Nephron progenitor cell (in vitro differentiated cells): ENCODE data around the gene NPTXR.

Source experiments
- DNase-seq: peaks from one replicate; pipeline ENCODE4 v3.0.0; 2021
- H3K27ac Mint-ChIP-seq: 2 replicates; pipeline ENCODE4 v1.8.0; 2021; ENCODE audit warnings: mild to moderate bottlenecking, moderate library complexity, mixed read lengths
- H3K27me3 Mint-ChIP-seq: 2 replicates; pipeline ENCODE4 v1.8.0; 2021; ENCODE audit warnings: mild to moderate bottlenecking, low read depth, mixed read lengths; ENCODE audit not compliant: poor library complexity
- H3K36me3 Mint-ChIP-seq: 2 replicates; pipeline ENCODE4 v1.8.0; 2021; ENCODE audit warnings: low read depth, mixed read lengths
- H3K4me1 Mint-ChIP-seq: 2 replicates; pipeline ENCODE4 v1.8.0; 2021; ENCODE audit warnings: mixed read lengths
- H3K4me3 Mint-ChIP-seq: 2 replicates; pipeline ENCODE4 v1.8.0; 2021; ENCODE audit warnings: mild to moderate bottlenecking, moderate library complexity, mixed read lengths
- H3K9me3 Mint-ChIP-seq: 2 replicates; pipeline ENCODE4 v1.8.0; 2021; ENCODE audit warnings: mild to moderate bottlenecking, moderate library complexity, mixed read lengths
- CTCF ChIP-seq: fragments of 200-600 bp; sonication (generic); IDR thresholded peaks from 2 replicates; pipeline ENCODE4 v1.5.0; 2021; ENCODE audit warnings: antibody characterized with exemption

Gene NPTXR

DNA sequence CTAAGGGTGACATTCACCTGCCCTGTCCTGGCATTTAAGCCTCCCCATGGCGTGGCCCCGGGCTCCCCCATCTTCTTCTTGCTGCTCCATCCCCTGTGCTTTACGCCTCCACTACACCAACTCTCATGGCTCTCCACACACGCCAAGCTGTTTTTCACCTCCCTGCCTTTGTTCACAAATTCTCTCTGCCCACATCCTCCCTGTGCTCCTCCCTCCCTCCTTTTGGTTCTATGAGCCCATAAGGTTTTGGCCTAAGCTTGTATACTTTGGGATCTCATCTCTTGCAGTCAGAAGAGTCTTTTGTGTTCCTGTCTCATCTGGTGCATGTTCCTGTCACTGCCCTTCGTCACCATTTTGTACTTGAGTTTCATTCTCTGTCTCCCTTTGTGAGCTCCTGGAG, 45.3 kb downstream of the NPTXR start:
- Mint-ChIP-seq H3K36me3 (no peaks in the 10 kb centered on the region), H3K4me1 (peaks cover 8% of the 10 kb centered on the region), H3K27me3 (peaks cover 90% of the 10 kb centered on the region)

GRCh38 chr22:38796262-38796957, 47.4 kb downstream of the NPTXR start:
- no peak for TF ChIP-seq CTCF
- no peak for DNase-seq
- H3K4me3 Mint-ChIP-seq = no peak overlapping the region
- H3K27ac Mint-ChIP-seq = no peak overlapping the region
- peaks cover 10% of the 10 kb centered on the region for H3K9me3 Mint-ChIP-seq
- H3K4me1 Mint-ChIP-seq = peaks cover 12% of the 10 kb centered on the region
- H3K27me3 Mint-ChIP-seq = peaks cover 69% of the 10 kb centered on the region
- H3K36me3 Mint-ChIP-seq = no peaks in the 10 kb centered on the region

More for the DNA sequence above, 45.3 kb downstream of the NPTXR start:
- no peak overlapping the region for H3K27ac Mint-ChIP-seq
- no peak for DNase-seq
- TF ChIP-seq CTCF = no peak
- no peak overlapping the region for H3K4me3 Mint-ChIP-seq
- H3K9me3 Mint-ChIP-seq = peaks cover 10% of the 10 kb centered on the region

GRCh38 chr22:38795569-38795968, 48.3 kb downstream of the NPTXR start:
- peaks cover 12% of the 10 kb centered on the region for H3K4me1 Mint-ChIP-seq
- H3K36me3 Mint-ChIP-seq = no peaks in the 10 kb centered on the region
- no peak for DNase-seq
- no peak for TF ChIP-seq CTCF
- H3K4me3 Mint-ChIP-seq = no peak overlapping the region
- H3K27ac Mint-ChIP-seq = no peak overlapping the region
- H3K9me3 Mint-ChIP-seq = peaks cover 10% of the 10 kb centered on the region
- H3K27me3 Mint-ChIP-seq = peaks cover 61% of the 10 kb centered on the region

- H3K9me3 Mint-ChIP-seq = peaks cover 10% of the 10 kb centered on the region
- TF ChIP-seq CTCF = no peak
- peaks cover 12% of the 10 kb centered on the region for H3K4me1 Mint-ChIP-seq
- peak; percentile 91 for DNase-seq
- H3K27me3 Mint-ChIP-seq = peaks cover 44% of the 10 kb centered on the region
- H3K27ac Mint-ChIP-seq = peak within 1 kb of the TSS; percentile 18
- H3K4me3 Mint-ChIP-seq = peak within 1 kb of the TSS; percentile 95
- H3K36me3 Mint-ChIP-seq = no peaks in the 10 kb centered on the region
These were observed 49.9 kb downstream of the NPTXR start, which contains the start of gene DNAL4 for GRCh38 chr22:38793721-38794466. DNAL4 (minus strand) TSS chr22:38794143; CDS start chr22:38782731, 11,412 bp downstream.

- Mint-ChIP-seq H3K27ac (peak overlapping the region; percentile 18), H3K4me3 (peak overlapping the region; percentile 95)
- no peak for TF ChIP-seq CTCF
These were observed 50.5 kb downstream of the NPTXR start for GRCh38 chr22:38793317-38793716.

More at GRCh38 chr22:38793317-38793716, 50.5 kb downstream of the NPTXR start:
- H3K36me3 Mint-ChIP-seq = no peaks in the 10 kb centered on the region
- peaks cover 12% of the 10 kb centered on the region for H3K4me1 Mint-ChIP-seq
- H3K27me3 Mint-ChIP-seq = peaks cover 38% of the 10 kb centered on the region
- no peak for DNase-seq
- peaks cover 6% of the 10 kb centered on the region for H3K9me3 Mint-ChIP-seq
